A172 (cell line): ENCODE data around the gene RAB40B. TPM values are rescaled to one million over a fixed set of nuclear protein-coding genes. Genes with fewer than 3 reads are reported as not detected.

Source experiments
- DNase-seq: peaks from one replicate; pipeline ENCODE4 v3.0.0-alpha.2; 2015; ENCODE audit warnings: low spot score
- total RNA-seq: library from RNA; depleted of rRNA; stranded (reverse); fragments of >200 nt; shearing (Covaris generic); gene quantifications from 2 replicates; pipeline ENCODE4 v1.2.3, GENCODE V29; 2014

RAB40B gene
- total RNA-seq, 1 experiment from 2014 or later = 9.9 TPM

DNA sequence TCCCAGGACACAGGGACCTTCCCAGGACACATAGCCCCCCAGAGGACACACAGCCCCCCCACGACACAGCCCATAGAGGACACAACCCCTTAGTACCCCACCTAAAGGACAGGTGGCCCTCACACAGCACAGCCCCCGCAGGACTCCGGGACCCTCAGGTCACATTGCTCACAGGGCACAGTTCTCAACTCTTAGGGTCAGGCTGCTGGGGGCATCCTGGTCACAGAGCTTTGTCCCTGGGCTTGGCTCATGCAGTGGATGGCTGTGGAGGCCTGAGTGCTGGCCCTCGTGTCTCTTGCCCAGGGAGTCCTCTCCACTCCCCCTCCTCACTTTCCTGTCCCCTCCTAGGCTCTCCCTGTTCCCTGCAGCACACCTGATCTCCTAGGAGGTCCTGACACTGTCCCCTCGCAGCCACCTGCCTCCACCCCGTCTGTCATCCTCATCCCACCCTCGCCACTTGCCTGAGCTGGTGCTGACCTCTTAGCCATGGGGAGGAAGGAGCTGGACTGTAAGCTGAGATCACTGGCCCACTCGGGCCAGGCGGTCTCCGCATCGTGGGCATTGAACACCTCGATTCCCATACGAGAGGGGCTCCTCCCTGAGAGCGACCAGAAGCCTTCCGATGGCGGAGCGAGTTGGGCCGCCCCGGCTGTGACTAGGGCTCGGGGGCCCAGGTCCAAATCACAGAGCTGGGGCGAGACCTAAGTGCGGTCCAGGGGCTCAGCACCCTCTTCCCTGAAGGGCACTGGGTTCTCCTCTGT is 48.8 kb downstream of the RAB40B start:
- DNase-seq = no peak

DNA sequence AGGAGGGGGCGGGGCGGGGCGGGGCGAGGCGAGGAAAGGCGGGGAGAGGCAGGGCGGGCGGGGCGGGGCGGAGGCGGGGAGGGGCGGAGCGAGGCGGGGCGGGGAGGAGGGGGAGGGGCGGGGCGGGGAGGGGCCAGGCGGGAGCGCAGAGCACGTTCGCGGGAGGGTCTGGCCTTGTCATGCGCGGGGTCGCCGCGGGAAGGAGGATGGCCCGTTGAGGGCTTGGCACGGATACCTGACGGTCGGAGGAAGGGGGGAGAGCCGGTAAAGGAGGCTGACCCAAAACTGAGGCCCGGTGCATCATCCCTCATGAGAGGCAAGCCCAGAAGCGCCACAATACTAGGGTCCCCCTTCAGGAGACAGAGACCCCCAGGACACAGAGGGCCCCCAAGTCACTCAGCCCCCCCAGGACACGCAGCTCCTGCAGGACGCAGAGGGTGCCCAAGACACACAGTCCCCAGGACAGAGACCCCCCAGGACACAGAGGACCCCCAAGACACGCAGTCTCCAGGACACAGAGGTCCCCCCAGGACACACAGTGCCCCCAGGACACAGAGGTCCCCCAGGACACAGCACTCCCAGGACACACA is 49.7 kb downstream of the RAB40B start:
- DNase-seq = no peak

DNA sequence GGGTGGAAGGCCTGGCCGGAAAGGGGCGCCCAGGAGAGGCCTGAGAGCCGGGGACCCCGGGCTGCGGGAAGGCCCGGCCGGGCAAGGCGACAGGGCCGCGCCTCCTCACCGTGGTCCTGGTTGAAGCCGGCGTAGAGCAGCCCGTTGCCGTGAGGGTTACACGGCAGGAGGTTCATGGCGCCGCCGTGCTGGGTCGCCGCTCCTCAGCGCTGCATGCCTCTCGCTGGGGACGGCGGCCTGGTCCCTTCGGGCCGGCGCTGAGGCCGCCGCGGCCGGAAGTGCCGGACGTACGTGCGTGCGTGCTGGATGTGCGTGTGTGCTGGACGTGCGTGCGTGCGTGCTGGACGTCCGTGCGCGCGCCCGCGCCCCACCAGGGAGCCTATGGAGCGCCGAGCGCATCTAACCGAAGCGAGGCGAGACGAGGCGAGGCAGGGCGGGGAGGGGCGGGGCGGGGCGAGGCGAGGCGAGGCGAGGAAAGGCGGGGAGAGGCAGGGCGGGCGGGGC is 50.3 kb downstream of the RAB40B start, which contains the start of gene WDR45B:
Gene WDR45B (minus strand): TSS at position 280 of the 504 bp plus-strand sequence. CDS start 104 bp downstream, at position 176.
- peak; percentile 84 for DNase-seq

DNA sequence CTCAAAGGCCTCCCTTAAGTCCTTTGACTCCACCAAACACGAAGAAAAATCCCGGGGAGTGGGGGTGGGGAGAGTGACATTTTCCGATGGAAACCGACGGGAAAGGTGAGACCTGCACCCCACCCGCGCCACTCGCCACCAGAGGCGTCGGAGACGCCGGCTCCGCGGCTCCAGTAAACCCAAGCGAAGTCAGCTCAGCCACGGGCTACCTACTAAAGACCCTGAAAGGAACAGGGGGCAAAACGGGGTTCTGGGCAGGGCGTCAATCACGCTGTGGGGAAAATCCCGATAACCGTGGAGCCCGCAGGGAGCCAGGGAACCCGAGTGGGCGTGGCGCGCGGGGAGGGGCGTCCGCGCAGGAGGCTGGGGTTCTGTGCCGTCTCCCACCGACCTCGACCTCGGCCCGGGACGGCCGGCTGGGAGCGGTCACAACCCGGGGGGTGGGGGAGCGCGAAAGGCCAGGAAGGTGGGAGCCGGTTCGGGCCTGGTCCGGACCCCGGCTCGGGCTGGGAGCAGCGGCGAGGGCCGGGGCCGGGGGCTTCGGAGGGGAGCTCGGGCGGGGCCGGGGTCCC is 50.8 kb downstream of the RAB40B start:
- DNase-seq = no peak

DNA sequence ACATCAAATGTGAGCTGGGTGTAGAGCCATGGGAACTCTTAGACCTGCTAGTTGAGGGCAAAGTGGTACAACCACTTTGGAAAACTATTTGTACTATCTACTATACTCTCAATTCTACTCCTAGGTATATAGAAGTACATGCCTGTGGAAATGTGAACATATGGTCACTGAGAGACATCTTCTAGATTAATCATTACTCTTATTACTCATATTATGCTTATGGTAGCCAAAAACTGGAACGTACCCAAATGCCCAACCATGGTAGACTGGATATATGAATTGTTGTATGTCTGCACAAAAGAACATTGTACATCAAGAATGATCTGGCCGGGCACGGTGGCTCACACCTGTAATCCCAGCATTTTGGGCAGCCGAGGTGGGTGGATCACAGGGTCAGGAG is 53.0 kb downstream of the RAB40B start:
- DNase-seq = no peak

DNA sequence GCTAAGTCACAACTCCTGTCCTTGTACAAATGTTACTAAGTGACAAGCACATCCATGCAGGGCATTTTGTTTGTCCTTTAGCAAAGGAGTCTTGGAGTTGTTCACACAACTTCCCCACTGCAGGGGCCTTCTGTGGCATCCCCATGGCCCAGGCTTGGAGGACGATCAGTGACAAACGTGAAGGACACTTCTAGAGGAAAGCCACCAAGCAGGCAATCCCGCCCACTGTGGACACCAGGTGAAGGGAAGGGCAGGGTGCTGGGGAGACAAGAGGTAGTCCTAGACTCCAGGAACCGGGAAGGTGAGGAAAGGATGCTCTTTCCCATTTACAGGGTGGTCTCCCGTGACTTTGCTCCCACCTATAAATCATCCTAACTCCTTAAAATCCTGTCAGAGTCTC is 54.4 kb downstream of the RAB40B start:
- no peak for DNase-seq

DNA sequence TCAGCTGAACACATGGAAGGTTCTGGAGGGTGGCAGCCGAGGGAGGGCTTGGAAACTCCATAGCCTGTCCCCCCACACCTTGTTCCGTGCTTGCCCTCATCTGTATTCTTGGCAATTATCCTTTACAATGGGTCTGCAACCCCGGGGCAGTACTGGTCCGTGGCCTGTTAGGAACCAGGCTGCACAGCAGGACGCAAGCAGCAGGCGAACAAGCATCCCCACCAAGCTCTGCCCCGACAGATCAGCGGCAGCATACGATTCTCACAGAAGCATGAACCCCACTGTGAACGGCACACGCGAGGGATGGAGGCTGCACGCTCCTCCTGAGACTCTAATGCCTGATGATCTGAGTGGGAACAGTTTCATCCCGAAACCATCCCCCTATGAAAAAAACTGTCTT is 56.5 kb downstream of the RAB40B start:
- DNase-seq = no peak

DNA sequence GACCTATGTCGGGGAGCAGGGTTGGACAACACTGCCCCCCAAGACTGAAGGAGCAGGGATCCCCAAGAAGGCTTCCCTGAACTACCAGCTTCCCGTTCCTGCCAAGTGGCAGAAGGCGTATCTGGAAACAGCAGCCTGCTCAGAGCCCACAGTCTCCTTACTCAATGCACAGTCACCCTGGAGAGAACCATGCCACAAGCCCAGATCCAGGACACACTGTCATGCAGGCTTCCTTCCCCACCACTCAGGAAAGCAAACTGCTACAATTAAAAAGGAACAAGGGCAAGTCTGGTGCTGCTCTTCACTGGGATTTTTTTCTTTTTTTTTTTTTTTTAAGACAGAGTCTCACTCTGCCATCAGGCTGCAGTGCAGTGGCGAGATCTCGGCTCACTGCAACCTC is 58.5 kb downstream of the RAB40B start:
- DNase-seq = no peak

DNA sequence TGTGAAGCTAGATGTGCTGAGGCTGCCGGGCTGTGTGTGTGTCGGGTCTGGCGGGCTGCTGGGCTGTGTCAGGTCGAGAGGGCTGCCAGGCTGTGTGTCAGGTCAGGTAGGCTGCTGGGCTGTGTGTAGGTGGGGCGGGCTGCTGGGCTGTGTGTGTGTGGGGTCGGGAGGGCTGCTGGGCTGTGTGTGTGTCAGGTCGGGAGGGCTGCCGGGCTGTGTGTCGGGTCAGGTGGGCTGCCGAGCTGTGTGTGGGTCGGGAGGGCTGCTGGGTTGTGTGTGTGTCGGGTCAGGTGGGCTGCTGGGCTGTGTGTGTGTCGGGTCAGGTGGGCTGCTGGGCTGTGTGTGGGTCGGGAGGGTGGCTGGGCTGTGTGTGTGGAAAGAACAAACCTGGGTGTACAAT is 58.9 kb downstream of the RAB40B start:
- no peak for DNase-seq

DNA sequence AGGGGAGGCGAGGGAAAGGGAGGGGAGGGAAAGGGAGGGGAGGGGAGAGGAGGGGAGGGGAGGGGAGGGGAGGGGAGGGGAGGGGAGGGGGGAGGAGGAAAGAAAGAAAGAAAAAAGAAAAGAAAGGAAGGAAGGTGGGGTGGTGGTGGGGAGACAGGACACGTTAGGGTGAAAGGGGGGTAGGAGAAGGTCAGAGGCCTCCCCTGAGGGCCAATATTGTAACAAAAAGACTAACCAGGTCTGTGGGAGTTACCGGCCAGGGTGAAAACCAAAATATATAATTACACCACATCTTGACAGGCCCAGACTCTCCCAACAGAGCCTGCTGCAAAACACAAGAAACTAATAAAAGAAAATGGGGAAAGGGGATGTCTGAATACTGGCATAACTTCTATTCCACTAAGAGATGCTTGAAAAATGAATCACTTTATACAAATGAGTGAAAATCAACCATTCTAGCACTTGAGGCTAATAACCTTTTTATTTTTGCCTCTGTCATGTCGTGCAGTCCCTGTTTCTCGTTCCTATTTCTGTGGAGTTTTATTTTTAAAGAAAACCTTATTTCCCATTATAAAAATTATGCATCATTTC is 60.2 kb downstream of the RAB40B start:
- DNase-seq = no peak

DNA sequence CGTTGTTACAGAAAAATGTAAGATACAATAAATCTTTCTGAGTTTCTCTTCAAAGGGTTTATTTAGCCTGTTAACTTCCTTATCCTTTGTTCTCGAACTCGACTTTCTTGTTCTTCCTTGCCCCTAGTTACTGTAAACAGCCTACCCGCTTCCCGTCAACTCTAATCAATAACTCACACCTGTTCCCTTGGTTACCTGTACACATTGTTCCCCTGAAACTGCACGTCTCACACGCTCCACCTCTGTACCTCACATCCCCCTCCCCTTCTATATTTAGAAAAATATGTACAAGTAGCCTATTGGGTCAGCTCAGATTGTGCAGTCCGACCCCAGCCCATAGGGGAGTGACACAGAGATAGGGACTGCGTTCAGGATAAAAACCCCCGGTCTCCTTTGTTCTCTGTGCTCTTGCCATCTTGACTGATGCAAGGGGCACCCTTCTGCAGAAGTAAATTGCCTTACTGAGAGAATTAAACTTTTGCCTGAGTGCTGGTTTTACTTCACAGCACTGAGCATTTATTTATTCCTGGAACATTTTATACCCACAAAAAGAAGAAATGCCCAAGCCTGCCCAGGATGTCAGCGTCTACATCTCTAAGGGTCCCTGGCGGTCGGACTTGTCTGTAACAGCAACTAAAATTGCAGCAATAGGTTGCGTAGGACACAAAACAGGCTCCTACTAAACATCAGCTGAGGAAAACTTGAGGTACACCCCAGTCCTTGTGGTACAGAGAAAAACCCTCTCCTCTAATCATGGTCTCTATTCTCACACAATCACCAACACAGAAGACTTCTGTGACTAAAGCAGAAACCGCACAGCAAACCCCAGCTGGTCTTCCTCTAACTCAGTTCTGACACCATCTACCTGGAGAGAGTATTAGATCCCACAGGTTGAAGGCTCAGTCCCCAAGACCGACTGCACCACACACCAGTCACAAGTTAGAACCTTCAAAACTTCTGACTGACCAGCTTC is 61.6 kb downstream of the RAB40B start:
- DNase-seq = no peak

DNA sequence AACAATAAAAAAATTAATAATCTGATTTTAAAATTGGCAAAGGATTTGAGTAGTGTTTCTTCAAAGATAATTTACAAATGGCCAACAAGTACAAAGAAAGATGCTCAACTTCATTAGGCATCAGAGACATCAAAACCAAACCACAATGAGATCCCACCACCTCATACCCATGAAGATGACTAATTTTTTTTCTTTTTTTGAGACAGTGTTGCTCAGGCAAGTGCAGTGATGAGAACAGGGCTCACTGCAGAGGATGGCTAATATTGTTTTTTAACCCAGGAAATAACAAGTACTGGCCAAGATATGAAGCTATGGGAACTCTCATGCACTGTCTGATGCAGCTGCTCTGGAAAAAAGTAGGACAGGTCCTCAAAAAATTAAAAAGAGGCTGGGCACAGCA is 65.2 kb downstream of the RAB40B start:
- no peak for DNase-seq

DNA sequence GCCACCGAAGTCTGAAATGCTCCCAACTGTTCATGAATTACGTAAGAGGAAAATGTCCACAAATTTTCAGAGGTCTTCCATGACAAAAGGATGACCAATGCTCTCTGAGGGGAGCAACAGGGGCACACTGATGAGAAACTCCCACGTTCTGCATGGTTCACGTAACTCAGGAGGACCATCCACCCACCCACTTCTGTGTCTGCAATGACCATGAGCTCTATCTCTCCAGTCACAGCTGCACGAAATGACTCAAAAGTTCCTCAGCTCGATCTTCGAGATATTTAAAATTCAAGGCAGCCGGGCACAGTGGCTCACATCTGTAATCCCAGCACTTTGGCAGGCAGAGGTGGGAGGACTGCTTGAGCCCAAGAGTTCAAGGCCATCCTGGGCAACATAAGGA is 66.0 kb downstream of the RAB40B start:
- no peak for DNase-seq

DNA sequence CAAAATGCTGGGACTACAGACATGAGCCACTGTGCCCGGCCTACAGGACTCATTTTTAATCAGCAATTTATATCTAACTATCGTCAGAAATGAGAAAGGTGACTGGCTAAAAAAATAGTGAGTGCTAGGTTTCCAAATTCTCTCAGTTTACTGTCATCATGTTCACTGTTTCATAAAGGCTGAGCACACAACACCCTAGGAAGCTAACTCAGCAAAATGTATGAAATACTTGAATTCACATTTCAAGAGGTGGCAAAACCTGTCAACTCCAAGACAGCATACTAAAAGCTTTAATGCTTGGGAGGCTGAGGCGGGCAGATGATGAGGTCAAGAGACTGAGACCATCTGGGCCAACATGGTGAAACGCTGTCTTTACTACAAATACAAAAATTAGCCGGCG is 67.0 kb downstream of the RAB40B start:
- no peak for DNase-seq

DNA sequence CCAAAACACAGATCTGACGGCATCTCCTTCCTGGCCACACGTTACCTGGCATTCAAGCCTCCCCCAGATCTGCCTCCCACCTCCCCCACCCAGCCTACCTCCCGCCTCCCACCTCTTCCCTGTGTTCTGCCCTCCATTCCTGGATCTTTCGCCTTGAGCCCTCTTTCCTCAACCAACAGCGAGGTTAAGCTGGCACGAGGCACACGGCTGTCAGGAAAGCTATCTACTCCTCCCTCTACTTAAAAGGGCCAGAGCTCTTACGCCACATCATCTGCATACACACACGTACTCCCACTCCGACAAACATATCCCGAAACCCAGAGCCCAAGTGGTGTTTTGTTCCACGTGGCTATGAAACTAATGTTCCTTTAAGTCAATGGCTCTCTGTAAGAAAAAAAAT is 68.3 kb downstream of the RAB40B start:
- no peak for DNase-seq

DNA sequence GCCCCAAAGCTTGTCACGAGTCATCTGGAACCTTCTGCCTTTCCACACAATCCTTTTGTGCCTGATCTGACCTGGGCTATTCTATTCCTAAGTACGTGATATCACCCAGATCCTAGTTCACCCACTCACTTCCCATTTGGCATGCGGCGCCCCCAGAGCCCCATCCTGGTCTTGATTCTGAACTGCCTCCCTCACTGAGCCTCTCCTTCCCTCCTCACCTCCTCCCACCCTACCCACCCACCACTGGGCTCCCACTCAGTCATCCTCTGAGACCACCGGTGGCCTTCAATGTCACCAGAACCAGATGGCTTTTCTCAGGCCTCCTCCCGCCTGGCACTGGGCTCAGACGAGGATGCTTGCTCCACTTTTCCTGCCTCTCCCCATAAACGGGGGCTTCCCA is 68.8 kb downstream of the RAB40B start:
- DNase-seq = no peak

DNA sequence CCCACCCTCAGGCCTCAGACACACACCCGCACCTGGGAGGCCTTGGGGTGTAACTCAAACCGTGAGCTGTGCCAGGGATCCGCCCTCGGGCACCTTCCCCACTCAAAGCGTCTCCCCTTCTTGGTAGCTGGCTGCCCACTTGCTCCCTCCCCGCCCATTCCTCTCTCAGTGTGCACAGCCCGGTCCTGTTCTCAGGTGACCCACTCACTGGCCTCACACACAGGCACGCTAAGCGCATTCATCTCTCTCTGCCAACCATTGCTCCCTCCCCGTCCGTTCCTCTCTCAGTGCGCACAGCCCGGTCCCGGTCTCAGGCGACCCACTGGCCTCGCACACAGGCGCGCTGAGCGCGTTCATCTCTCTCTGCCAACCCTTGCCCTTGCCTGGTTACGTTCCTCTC is 71.1 kb downstream of the RAB40B start:
- DNase-seq = no peak

DNA sequence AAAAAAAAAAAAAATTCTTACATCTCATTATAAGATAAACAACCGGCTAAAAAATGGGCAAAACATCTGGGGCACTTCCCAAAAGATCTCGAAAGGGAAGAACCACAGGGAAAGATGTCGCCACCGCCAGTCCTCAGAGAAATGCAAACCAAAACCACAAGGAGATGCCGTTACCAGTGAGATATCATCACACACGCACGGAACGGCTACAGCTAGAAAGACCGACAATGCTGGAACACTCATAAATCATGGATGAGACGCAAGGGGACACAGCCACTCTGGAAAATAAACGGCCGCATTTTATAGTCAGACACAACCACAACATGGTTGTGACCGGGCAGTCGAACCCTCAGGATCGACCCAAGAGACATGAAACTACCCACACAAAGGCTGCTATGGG is 74.8 kb downstream of the RAB40B start:
- DNase-seq = no peak

DNA sequence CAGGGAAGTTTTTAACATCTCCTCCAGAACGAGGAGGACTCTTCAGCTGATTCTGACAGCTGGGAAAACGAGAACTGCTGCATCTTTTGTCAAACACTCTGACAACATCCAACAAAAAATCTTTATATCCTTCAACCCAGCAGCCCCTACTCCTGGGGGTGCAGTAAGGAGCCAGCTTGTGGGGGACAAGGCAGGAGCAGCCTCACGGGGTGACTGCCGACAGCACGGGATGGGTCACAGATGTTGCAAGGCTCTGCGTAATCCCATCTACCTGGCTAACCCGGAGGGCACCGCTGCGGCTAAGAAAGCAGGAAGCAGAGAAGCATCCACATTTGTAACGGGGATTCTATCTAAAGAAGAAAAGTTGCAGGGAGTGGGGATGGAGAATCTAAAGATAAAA is 78.9 kb downstream of the RAB40B start:
- DNase-seq = no peak

DNA sequence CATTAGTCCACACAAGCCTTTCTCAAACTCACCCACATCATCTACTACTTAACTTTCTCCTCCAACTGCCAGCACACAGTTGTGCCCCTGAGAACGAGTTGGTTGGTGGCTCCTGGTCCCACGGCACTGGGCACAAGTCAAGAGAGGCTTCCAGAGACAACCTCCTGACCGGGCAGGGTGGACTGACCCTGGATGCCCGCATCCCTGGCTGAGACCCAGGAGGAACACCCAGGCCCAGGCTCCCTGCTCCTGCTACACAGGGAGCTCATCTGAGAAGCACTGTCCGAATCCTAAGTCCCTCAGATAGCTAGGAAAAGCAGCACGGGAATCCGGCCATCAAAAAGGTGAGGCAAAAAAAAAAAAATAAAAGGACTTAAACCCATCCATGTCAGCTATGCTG is 79.3 kb downstream of the RAB40B start:
- DNase-seq = no peak

DNA sequence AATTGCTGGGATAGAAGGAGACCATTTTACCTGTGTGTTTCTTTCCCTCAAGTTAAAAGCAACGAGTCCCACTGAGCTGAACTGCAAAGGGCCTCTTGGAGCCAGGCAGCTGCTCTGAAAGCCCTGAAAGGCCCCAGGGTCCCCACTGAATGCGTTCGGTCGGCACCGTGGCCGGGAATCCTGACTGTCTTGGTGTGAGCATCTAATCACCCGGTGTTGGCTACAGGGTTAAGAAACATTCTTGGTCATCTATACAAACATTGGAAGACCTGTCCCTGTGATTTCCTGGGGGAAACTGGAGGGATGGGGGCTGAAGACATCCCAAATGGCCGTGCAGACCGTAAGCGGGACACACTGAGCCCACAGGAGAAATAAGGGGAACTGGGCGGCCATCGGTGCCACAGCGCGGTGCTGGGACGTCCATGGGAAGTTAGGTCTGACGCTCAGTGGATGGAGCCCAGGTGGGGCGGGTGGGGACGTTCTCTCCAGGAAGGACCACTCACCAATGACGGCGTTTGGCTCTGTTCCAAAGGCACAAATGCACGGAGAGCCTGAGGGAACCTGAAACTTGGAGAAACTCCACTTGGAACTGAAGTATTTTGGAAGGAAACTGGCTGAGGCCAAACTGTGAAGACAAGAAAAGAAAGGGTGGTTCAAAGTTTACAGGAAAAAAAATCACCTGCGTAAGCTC is 82.3 kb downstream of the RAB40B start:
- DNase-seq = no peak
